G401.6 (cell line): ENCODE data around the gene SRSF6.
"Not testable (repeated sequence)": the region's sequence is repeated elsewhere in the genome, so short reads cannot be mapped to it uniquely, and the experiment has no call there.

ENCODE experiments used
- FAIRE-seq: peaks from 2 replicates; lab custom pipeline; 2012; peaks lifted over from hg19 to GRCh38; lab: Jason Lieb, UNC

Gene SRSF6

GRCh38 chr20:43457640-43458421, at the start of gene SRSF6:
Gene SRSF6, plus strand, starts transcription at chr20:43457896. Its CDS starts 138 bp downstream, at chr20:43458034.
- FAIRE-seq: no peak

- FAIRE-seq: peak; percentile 79
These were observed 48.7 kb upstream of the SRSF6 start for GRCh38 chr20:43408848-43409576.

- FAIRE-seq: no peak
These were observed 48.2 kb upstream of the SRSF6 start for GRCh38 chr20:43409577-43409913.

GRCh38 chr20:43415661-43416430, 41.9 kb upstream of the SRSF6 start:
- FAIRE-seq: no peak

GRCh38 chr20:43416591-43417228, 41.0 kb upstream of the SRSF6 start:
- FAIRE-seq: no peak

GRCh38 chr20:43420192-43420591, 37.5 kb upstream of the SRSF6 start:
- no peak for FAIRE-seq

- not testable (repeated sequence) for FAIRE-seq
These were observed 36.8 kb upstream of the SRSF6 start for GRCh38 chr20:43420913-43421312.

- FAIRE-seq: no peak
These were observed 31.5 kb upstream of the SRSF6 start for GRCh38 chr20:43426172-43426571.

GRCh38 chr20:43430265-43431133, 27.2 kb upstream of the SRSF6 start:
- no peak for FAIRE-seq

- no peak for FAIRE-seq
These were observed 26.6 kb upstream of the SRSF6 start for GRCh38 chr20:43431134-43431519.

GRCh38 chr20:43432498-43432897, 25.2 kb upstream of the SRSF6 start:
- FAIRE-seq: no peak

- no peak for FAIRE-seq
These were observed 24.3 kb upstream of the SRSF6 start for GRCh38 chr20:43433250-43433854.

GRCh38 chr20:43434565-43434964, 23.1 kb upstream of the SRSF6 start:
- no peak for FAIRE-seq

- no peak for FAIRE-seq
These were observed 18.9 kb upstream of the SRSF6 start for GRCh38 chr20:43438578-43439316.

GRCh38 chr20:43440531-43440930, 17.2 kb upstream of the SRSF6 start:
- FAIRE-seq: no peak

GRCh38 chr20:43442282-43442880, 15.3 kb upstream of the SRSF6 start:
- no peak for FAIRE-seq

GRCh38 chr20:43444107-43444506, 13.6 kb upstream of the SRSF6 start:
- no peak for FAIRE-seq

- no peak for FAIRE-seq
These were observed 11.3 kb upstream of the SRSF6 start for GRCh38 chr20:43446361-43446879.

- not testable (repeated sequence) for FAIRE-seq
These were observed 9.3 kb upstream of the SRSF6 start for GRCh38 chr20:43448431-43448747.
